GM12878 (cell line): ENCODE data around the gene SDHAF1. TPM values are rescaled to one million over a fixed set of nuclear protein-coding genes. Genes with fewer than 3 reads are reported as not detected.

Experiments
- ATAC-seq: fragments of 200-7000 bp; cut with Tn5 transposase; 3 replicates; pipeline ENCODE4 v1.9.1; 2020; ENCODE audit warnings: mild to moderate bottlenecking, moderate library complexity
- BruUV-seq: library from RNA; stranded (reverse); fragments of 400-500 nt; replicated peaks from 2 replicates; lab custom pipeline; 2021; lab: Mats Ljungman, UMichigan
- CTCF ChIA-PET: fragments of 300-600 bp; sonication (Branson Sonifier 250); formaldehyde crosslinking; extraction: SDS; loops from one replicate; lab custom pipeline; 2021; ENCODE audit warnings: inconsistent platforms; lab: Yijun Ruan, JAX
- POLR2A ChIA-PET: fragments of 350-600 bp; formaldehyde crosslinking; extraction: SDS; loops from one replicate; lab custom pipeline; 2021; ENCODE audit warnings: inconsistent platforms; lab: Charles Lee
- RAD21 ChIA-PET: fragments of 300-600 bp; sonication (Branson Sonifier 250); formaldehyde crosslinking; loops from one replicate; lab custom pipeline; 2023; ENCODE audit warnings: antibody characterized with exemption; ENCODE audit not compliant: unreplicated experiment; lab: Charles Lee
- SMC1A ChIA-PET: fragments of 300-600 bp; sonication (Branson Sonifier 250); formaldehyde crosslinking; loops from one replicate; lab custom pipeline; 2023; ENCODE audit not compliant: unreplicated experiment, uncharacterized antibody; lab: Charles Lee
- DNase-seq: peaks from one replicate; pipeline ENCODE4 v3.0.0-alpha.2; 2011; ENCODE audit warnings: low read depth, low spot score
- FAIRE-seq: peaks from 3 replicates; lab custom pipeline; 2011; peaks lifted over from hg19 to GRCh38; lab: Jason Lieb, UNC
- H2AFZ ChIP-seq: 2 replicates; pipeline ENCODE4 v1.6.0; 2011; ENCODE audit warnings: low read depth, low read length, control low read depth; ENCODE audit not compliant: control insufficient read depth
- H3K27ac ChIP-seq: 2 replicates; pipeline ENCODE4 v1.5.1; 2011; ENCODE audit warnings: control low read depth; ENCODE audit not compliant: control insufficient read depth, insufficient read depth
- H3K27me3 ChIP-seq, 2 experiments: replicated peaks in 1 of 2; 2 replicates each; pipeline versions ENCODE4 v1.6.0 to v1.6.1; 2011; ENCODE audit warnings: low read length in 1 of 2; ENCODE audit not compliant: control insufficient read depth in 2 of 2, insufficient read depth in 2 of 2
- H3K36me3 ChIP-seq, 2 experiments: 2 replicates each; pipeline ENCODE4 v1.5.1; 2011; ENCODE audit warnings: low read length in 1 of 2; ENCODE audit not compliant: control insufficient read depth in 2 of 2, insufficient read depth in 2 of 2
- H3K4me1 ChIP-seq: 2 replicates; pipeline ENCODE4 v1.6.1; 2011; ENCODE audit warnings: mild to moderate bottlenecking, low read length, moderate library complexity, mixed read lengths; ENCODE audit not compliant: control insufficient read depth, insufficient read depth
- H3K4me2 ChIP-seq: 2 replicates; pipeline ENCODE4 v1.6.0; 2011; ENCODE audit warnings: control low read depth; ENCODE audit not compliant: control insufficient read depth, insufficient read depth
- H3K4me3 ChIP-seq: fragments of 200-600 bp; sonication (generic); 2 replicates; pipeline ENCODE4 v1.5.1; 2016
- H3K79me2 ChIP-seq: 2 replicates; pipeline ENCODE4 v1.6.0; 2011; ENCODE audit warnings: low read length; ENCODE audit not compliant: control insufficient read depth, insufficient read depth
- H3K9ac ChIP-seq: 2 replicates; pipeline ENCODE4 v1.8.0; 2011; ENCODE audit warnings: low read length, control low read depth, mixed read lengths; ENCODE audit not compliant: control insufficient read depth, insufficient read depth
- H3K9me3 ChIP-seq: replicated peaks from 3 replicates; pipeline ENCODE4 v1.5.1; 2011; ENCODE audit warnings: mild to moderate bottlenecking, low read length; ENCODE audit not compliant: control insufficient read depth, insufficient read depth
- H4K20me1 ChIP-seq: 2 replicates; pipeline ENCODE4 v1.6.0; 2011; ENCODE audit not compliant: control insufficient read depth, insufficient read depth
- CBX3 ChIP-seq: fragments of 200-600 bp; sonication (generic); IDR thresholded peaks from 2 replicates; pipeline ENCODE4 v1.6.1; 2016; ENCODE audit warnings: low read depth, borderline replicate concordance
- DPF2 ChIP-seq: fragments of 450-650 bp; IDR thresholded peaks from 2 replicates; pipeline ENCODE4 v1.6.1; 2017; ENCODE audit warnings: mild to moderate bottlenecking
- EED ChIP-seq: sonication (generic); IDR thresholded peaks from 2 replicates; pipeline ENCODE4 v1.6.1; 2016; ENCODE audit warnings: antibody characterized with exemption, low read depth
- EZH2 ChIP-seq: IDR thresholded peaks from 2 replicates; pipeline ENCODE4 v1.6.1; 2012; ENCODE audit warnings: low read depth, mild to moderate bottlenecking, control low read depth, inconsistent platforms, low read length, borderline replicate concordance; ENCODE audit not compliant: control insufficient read depth
- HDAC2 ChIP-seq: fragments of 200-600 bp; sonication (generic); IDR thresholded peaks from 2 replicates; pipeline ENCODE4 v1.6.1; 2017
- KLF5 ChIP-seq: fragments of 450-650 bp; IDR thresholded peaks from 2 replicates; pipeline ENCODE4 v1.6.1; 2014; ENCODE audit warnings: mild to moderate bottlenecking; ENCODE audit not compliant: partially characterized antibody
- MLLT1 ChIP-seq: fragments of 450-650 bp; IDR thresholded peaks from 2 replicates; pipeline ENCODE4 v1.6.1; 2016; ENCODE audit warnings: mild to moderate bottlenecking
- MTA2 ChIP-seq: fragments of 450-650 bp; IDR thresholded peaks from 2 replicates; pipeline ENCODE4 v1.6.1; 2016; ENCODE audit warnings: low read depth, mild to moderate bottlenecking, moderate library complexity
- MTA3 ChIP-seq: IDR thresholded peaks from 2 replicates; pipeline ENCODE4 v1.6.1; 2012; ENCODE audit warnings: low read length, inconsistent platforms, borderline replicate concordance
- NBN ChIP-seq: fragments of 450-650 bp; IDR thresholded peaks from 2 replicates; pipeline ENCODE4 v1.6.1; 2016
- NFXL1 ChIP-seq: fragments of 450-650 bp; IDR thresholded peaks from 2 replicates; pipeline ENCODE4 v1.6.1; 2017; ENCODE audit warnings: antibody characterized with exemption, mild to moderate bottlenecking, borderline replicate concordance
- POLR2AphosphoS5 ChIP-seq: IDR thresholded peaks from 2 replicates; pipeline ENCODE4 v1.6.1; 2011; ENCODE audit warnings: mild to moderate bottlenecking, low read length, inconsistent platforms
- RB1 ChIP-seq: fragments of 450-650 bp; formaldehyde crosslinking; IDR thresholded peaks from 2 replicates; pipeline ENCODE4 v1.6.1; 2017; ENCODE audit warnings: mild to moderate bottlenecking, borderline replicate concordance
- SMAD1 ChIP-seq: fragments of 450-650 bp; IDR thresholded peaks from 2 replicates; pipeline ENCODE4 v1.6.1; 2018; ENCODE audit warnings: mild to moderate bottlenecking, low read depth; ENCODE audit not compliant: partially characterized antibody
- SREBF1 ChIP-seq: IDR thresholded peaks from 2 replicates; pipeline ENCODE4 v1.6.1; 2012; ENCODE audit warnings: mild to moderate bottlenecking, low read length
- SRF ChIP-seq, 2 experiments: IDR thresholded peaks; 2 replicates each; pipeline ENCODE4 v1.6.1; 2011; ENCODE audit warnings: low read depth in 2 of 2, low read length in 2 of 2, mild to moderate bottlenecking in 1 of 2, moderate library complexity in 1 of 2
- TBL1XR1 ChIP-seq: IDR thresholded peaks from 2 replicates; pipeline ENCODE4 v1.6.1; 2012; ENCODE audit warnings: low read depth, low read length, improper control_type of control experiment
- ZBTB11 ChIP-seq: fragments of 450-650 bp; formaldehyde crosslinking; IDR thresholded peaks from 2 replicates; pipeline ENCODE4 v1.5.0; 2022; ENCODE audit warnings: mild to moderate bottlenecking, missing genetic modification characterization
- ZBTB33 ChIP-seq: fragments of 450-650 bp; IDR thresholded peaks from 2 replicates; pipeline ENCODE4 v1.6.1; 2017; ENCODE audit warnings: mild to moderate bottlenecking
- WGBS: methylation state at CpG from one replicate; pipeline ENCODE4 v1.1.6; 2016; ENCODE audit warnings: low lambda C conversion rate; ENCODE audit not compliant: insufficient replicate concordance, insufficient coverage; ENCODE audit errors: missing lambda C conversion rate; 5-methylcytosine and 5-hydroxymethylcytosine counted together
- in situ Hi-C: fragments of 300-500 bp; cut with MboI; formaldehyde crosslinking; loops from 9 replicates; pipeline ENCODE4 v1.14.3; 2018; ENCODE audit warnings: mixed read lengths
- intact Hi-C: fragments of 100-400 bp; cut with micrococcal nuclease; formaldehyde crosslinking; loops from one replicate; pipeline ENCODE4 v1.14.2; 2022; ENCODE audit not compliant: unreplicated experiment
- polyA plus RNA-seq, 11 experiments: library from polyadenylated mRNA; depleted of rRNA in 4 of 11; unstranded in 6 of 11; stranded (reverse) in 5 of 11; fragments of >200 nt; fragmentation: Nextera tagmentation in 4 of 11; fragmentation: Illumina TruSeq in 1 of 11; extraction: Ambion mirVana in 4 of 11; extraction: Trizol in 1 of 11; gene quantifications; 1 replicate in 1 of 11; 2 replicates in 10 of 11; pipeline versions ENCODE4 v1.2.1 to v1.2.3, GENCODE V29; 2011 to 2016; ENCODE audit warnings: inconsistent platforms in 2 of 11, missing spikeins in 2 of 11, low read depth in 1 of 11
- total RNA-seq, 4 experiments: library from RNA; depleted of rRNA in 3 of 4; stranded (reverse); fragments of >200 nt in 3 of 4; fragmentation: Illumina TruSeq in 1 of 4; extraction: Trizol in 1 of 4; gene quantifications; 2 replicates each; pipeline versions ENCODE4 v1.2.1 to v1.2.3, GENCODE V29; 2013 to 2021

SDHAF1 gene
- total and polyA plus RNA-seq, 10 of the 15 experiments (the other 5 are each of a cell fraction or from before 2014, with no cell fraction given) = 0.74 to 45.6 (median 24.4) TPM

DNA sequence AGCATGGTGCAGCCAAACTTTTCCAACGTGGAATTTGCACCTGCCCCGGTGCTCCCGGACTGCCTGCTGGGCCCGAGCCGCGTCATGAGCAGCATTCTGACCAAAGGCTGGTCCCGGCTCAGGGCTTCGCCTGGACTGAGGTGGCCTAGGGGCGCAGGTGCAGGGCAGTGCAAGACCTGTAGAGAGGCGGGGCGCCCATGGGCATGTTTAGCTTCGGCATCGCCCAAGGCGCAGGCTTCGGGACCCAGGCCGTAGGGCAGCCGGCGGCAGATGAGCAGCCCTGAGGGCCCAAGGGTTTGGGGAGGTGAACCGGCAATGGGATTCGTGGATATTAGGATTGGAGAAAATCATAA is 35.0 kb upstream of the SDHAF1 start:
- ATAC-seq (no peak), DNase-seq (no peak), FAIRE-seq (no peak)
- intact Hi-C loops (no loop called here), in situ Hi-C loops (no loop called here)
- 36% methylated on average over 20 of the region's 20 CpGs for WGBS
- no peaks in the 10 kb centered on the region for H3K36me3 ChIP-seq
- no peak overlapping the region for H2AFZ ChIP-seq
- peaks cover 7 to 18% of the 10 kb centered on the region in 2 experiments for H3K27me3 ChIP-seq
- RAD21 ChIA-PET = no interaction called here
- POLR2A ChIA-PET = no interaction called here
- no peak overlapping the region for H3K27ac ChIP-seq
- H3K4me2 ChIP-seq = no peak overlapping the region
- no peaks in the 10 kb centered on the region for H3K9me3 ChIP-seq
- no peaks in the 10 kb centered on the region for H3K79me2 ChIP-seq
- no peak overlapping the region for H3K4me3 ChIP-seq
- CTCF ChIA-PET = no interaction called here
- H3K9ac ChIP-seq = no peak overlapping the region
- SMC1A ChIA-PET = no interaction called here
- TF ChIP-seq EZH2 (no peak), RB1 (no peak), MTA3 (no peak), ZBTB11 (CRISPR knock-in tag) (no peak), MLLT1 (no peak), DPF2 (no peak), SRF (IDR thresholded peaks at IDR 0.05; ENCODE audit: low read depth in 2 of 2, low read length in 2 of 2) (no peak), NBN (no peak), TBL1XR1 (no peak), MTA2 (no peak), HDAC2 (no peak), ZBTB33 (no peak), POLR2AphosphoS5 (no peak), NFXL1 (no peak), SMAD1 (no peak), SREBF1 (no peak), EED (no peak), KLF5 (no peak), CBX3 (no peak)
- H3K4me1 ChIP-seq = no peaks in the 10 kb centered on the region
- no TSS peak for BruUV-seq
- no peaks in the 10 kb centered on the region for H4K20me1 ChIP-seq
